ENCODE measurements around the gene GGNBP2. TPM values are rescaled to one million over a fixed set of nuclear protein-coding genes. Genes with fewer than 3 reads are reported as not detected.

The GGNBP2 gene
- total and polyA plus RNA-seq, 3 donors from 2014 or later: 104 to 144 (median 118) TPM

GRCh38 chr17:36616061-36617029 lies 71.6 kb downstream of the GGNBP2 start:
- Histone ChIP-seq H3K27ac (no peak overlapping the region), H3K36me3 (ENCODE audit: low read depth, missing control alignments) (no peaks in the 10 kb centered on the region), H3K9me3 (no peaks in the 10 kb centered on the region), H3K4me3 (no peak overlapping the region), H3K4me1 (no peaks in the 10 kb centered on the region), H3K27me3 (no peaks in the 10 kb centered on the region)
- no peak for DNase-seq
- no peak for TF ChIP-seq POLR2A (IDR thresholded peaks at IDR 0.05)
- no peak for TF ChIP-seq CTCF (IDR thresholded peaks at IDR 0.05)
- intact Hi-C loops (cut with DNase I; ENCODE audit: low total_unique reads): no loop called here
- 73 to 75% methylated on average over 11 to 16 of the region's 16 CpGs for WGBS, 2 donors

- no peak for DNase-seq
- Histone ChIP-seq H3K27me3 (no peaks in the 10 kb centered on the region), H3K4me1 (no peaks in the 10 kb centered on the region), H3K9me3 (no peaks in the 10 kb centered on the region), H3K4me3 (no peak overlapping the region), H3K27ac (no peak overlapping the region), H3K36me3 (ENCODE audit: low read depth, missing control alignments) (no peaks in the 10 kb centered on the region)
- TF ChIP-seq CTCF (IDR thresholded peaks at IDR 0.05) (no peak), POLR2A (IDR thresholded peaks at IDR 0.05) (no peak)
- intact Hi-C loops (cut with DNase I; ENCODE audit: low total_unique reads): no loop called here
- WGBS, 2 donors: 88 to 92% methylated on average over 7 of the region's 7 CpGs
Observed at GRCh38 chr17:36617773-36618172, 73.1 kb downstream of the GGNBP2 start.

GRCh38 chr17:36623281-36623680 lies 78.6 kb downstream of the GGNBP2 start:
- DNase-seq: no peak
- H3K27me3 ChIP-seq: no peaks in the 10 kb centered on the region

GRCh38 chr17:36625188-36625587 lies 80.5 kb downstream of the GGNBP2 start:
- WGBS, 2 donors: 88 to 90% methylated on average over 7 of the region's 7 CpGs
- no peak overlapping the region for H3K4me3 ChIP-seq
- intact Hi-C loops (cut with DNase I; ENCODE audit: low total_unique reads): no loop called here

More at GRCh38 chr17:36623281-36623680, 78.6 kb downstream of the GGNBP2 start:
- no peaks in the 10 kb centered on the region for H3K4me1 ChIP-seq
- intact Hi-C loops (cut with DNase I; ENCODE audit: low total_unique reads): no loop called here
- TF ChIP-seq CTCF (IDR thresholded peaks at IDR 0.05) (no peak), POLR2A (IDR thresholded peaks at IDR 0.05) (no peak)
- 64 to 83% methylated on average over 3 of the region's 3 CpGs for WGBS, 2 donors
- no peak overlapping the region for H3K4me3 ChIP-seq
- H3K36me3 ChIP-seq (ENCODE audit: low read depth, missing control alignments): no peaks in the 10 kb centered on the region
- no peak overlapping the region for H3K27ac ChIP-seq
- no peaks in the 10 kb centered on the region for H3K9me3 ChIP-seq

More at GRCh38 chr17:36625188-36625587, 80.5 kb downstream of the GGNBP2 start:
- no peaks in the 10 kb centered on the region for H3K36me3 ChIP-seq (ENCODE audit: low read depth, missing control alignments)
- no peaks in the 10 kb centered on the region for H3K4me1 ChIP-seq
- no peaks in the 10 kb centered on the region for H3K9me3 ChIP-seq
- no peak for DNase-seq
- no peaks in the 10 kb centered on the region for H3K27me3 ChIP-seq
- H3K27ac ChIP-seq: no peak overlapping the region
- TF ChIP-seq CTCF (IDR thresholded peaks at IDR 0.05) (no peak), POLR2A (IDR thresholded peaks at IDR 0.05) (no peak)
